ENCODE results near the gene ASTL.

DNA sequence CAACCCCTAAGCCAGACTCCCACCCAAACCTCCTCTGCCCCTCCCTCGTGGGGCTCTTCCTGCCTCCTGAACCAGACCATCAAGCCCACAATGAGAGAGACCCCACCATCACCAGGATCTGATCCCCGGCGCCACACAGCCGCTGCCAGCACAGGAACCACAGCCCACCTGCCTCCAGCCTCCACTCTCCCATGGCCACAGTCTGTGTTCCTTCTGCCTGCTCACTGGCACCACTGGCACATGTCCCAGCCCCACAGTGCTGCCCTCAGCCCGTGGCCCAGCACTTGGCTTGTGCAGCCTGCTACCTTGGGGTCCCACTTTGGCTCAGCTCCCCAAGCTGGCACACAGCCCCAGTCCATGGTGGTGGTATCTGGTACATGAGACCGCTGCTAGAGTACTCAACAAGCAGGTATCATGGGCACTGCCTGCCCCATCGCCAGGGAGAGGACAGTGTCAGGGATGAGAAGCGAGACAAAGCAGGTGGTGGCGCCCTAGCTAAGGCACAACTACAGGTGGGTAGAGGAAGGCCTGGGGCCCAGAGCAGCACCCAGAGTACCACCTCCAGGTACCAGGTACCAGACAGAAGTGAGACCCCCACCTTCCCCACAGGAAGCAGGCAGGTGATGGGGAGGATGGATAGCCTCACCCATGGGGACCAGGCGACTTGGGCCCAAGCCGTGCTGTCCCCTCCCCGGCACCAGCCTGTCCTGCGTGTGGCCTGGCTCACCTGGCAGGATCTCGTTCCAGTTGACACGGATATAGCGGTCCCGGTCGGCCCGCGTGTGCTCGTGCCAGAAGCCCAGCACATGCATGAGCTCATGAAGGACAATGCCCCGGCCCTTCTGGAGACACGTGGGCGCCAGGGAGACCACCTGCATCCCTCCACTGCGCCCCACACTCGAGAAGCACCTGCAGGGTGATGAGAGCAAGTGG is 6.2 kb downstream of the ASTL start:
- TF ChIP-seq, protein P1, sequence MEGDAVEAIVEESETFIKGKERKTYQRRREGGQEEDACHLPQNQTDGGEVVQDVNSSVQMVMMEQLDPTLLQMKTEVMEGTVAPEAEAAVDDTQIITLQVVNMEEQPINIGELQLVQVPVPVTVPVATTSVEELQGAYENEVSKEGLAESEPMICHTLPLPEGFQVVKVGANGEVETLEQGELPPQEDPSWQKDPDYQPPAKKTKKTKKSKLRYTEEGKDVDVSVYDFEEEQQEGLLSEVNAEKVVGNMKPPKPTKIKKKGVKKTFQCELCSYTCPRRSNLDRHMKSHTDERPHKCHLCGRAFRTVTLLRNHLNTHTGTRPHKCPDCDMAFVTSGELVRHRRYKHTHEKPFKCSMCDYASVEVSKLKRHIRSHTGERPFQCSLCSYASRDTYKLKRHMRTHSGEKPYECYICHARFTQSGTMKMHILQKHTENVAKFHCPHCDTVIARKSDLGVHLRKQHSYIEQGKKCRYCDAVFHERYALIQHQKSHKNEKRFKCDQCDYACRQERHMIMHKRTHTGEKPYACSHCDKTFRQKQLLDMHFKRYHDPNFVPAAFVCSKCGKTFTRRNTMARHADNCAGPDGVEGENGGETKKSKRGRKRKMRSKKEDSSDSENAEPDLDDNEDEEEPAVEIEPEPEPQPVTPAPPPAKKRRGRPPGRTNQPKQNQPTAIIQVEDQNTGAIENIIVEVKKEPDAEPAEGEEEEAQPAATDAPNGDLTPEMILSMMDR (conservative IDR thresholded peaks at IDR 0.05; ENCODE audit: low read length), result no peak
- TF ChIP-seq EZH2phosphoT487 (IDR thresholded peaks at IDR 0.05; ENCODE audit: borderline replicate concordance, low read depth, low read length), result no peak
